OCI-LY7 (cell line): ENCODE results near the gene EEF1A2. TPM values are rescaled to one million over a fixed set of nuclear protein-coding genes. Genes with fewer than 3 reads are reported as not detected.

Experiments
- BruUV-seq: library from RNA; stranded (reverse); fragments of 400-500 nt; replicated peaks from 2 replicates; lab custom pipeline; 2021; lab: Mats Ljungman, UMichigan
- CTCF ChIA-PET: fragments of 300-600 bp; sonication (Branson Sonifier 250); formaldehyde crosslinking; loops from one replicate; lab custom pipeline; 2022; ENCODE audit warnings: antibody characterized with exemption; ENCODE audit not compliant: unreplicated experiment; lab: Charles Lee
- POLR2A ChIA-PET: fragments of 300-600 bp; sonication (Branson Sonifier 250); formaldehyde crosslinking; loops from one replicate; lab custom pipeline; 2022; ENCODE audit warnings: antibody characterized with exemption; lab: Charles Lee
- DNase-seq: peaks from one replicate; pipeline ENCODE4 v3.0.0-alpha.2; 2015; ENCODE audit warnings: low spot score
- H2AFZ ChIP-seq: fragments of 200-600 bp; sonication (generic), shearing (Covaris generic); 2 replicates; pipeline ENCODE4 v1.6.1; 2014; ENCODE audit warnings: mild to moderate bottlenecking, antibody characterized with exemption, low read length, moderate library complexity
- H3K27ac ChIP-seq: fragments of 200-600 bp; sonication (generic); 2 replicates; pipeline ENCODE4 v1.5.1; 2014; ENCODE audit warnings: mixed run types, low read depth, mild to moderate bottlenecking, moderate library complexity, low read length, inconsistent platforms; ENCODE audit not compliant: poor library complexity, severe bottlenecking
- H3K36me3 ChIP-seq: fragments of 200-600 bp; sonication (generic); 2 replicates; pipeline ENCODE4 v1.6.1; 2014; ENCODE audit warnings: mild to moderate bottlenecking, antibody characterized with exemption, low read length, moderate library complexity, mixed read lengths; ENCODE audit not compliant: insufficient read depth
- H3K4me1 ChIP-seq: fragments of 200-600 bp; sonication (generic); 2 replicates; pipeline ENCODE4 v1.5.1; 2014; ENCODE audit warnings: mild to moderate bottlenecking, low read length; ENCODE audit not compliant: insufficient read depth, poor library complexity, severe bottlenecking
- H3K4me2 ChIP-seq: fragments of 200-600 bp; sonication (generic); 2 replicates; pipeline ENCODE4 v1.6.1; 2014; ENCODE audit warnings: mild to moderate bottlenecking, low read length
- H3K4me3 ChIP-seq: fragments of 200-600 bp; sonication (generic); 2 replicates; pipeline ENCODE4 v1.5.1; 2014; ENCODE audit warnings: mild to moderate bottlenecking, low read depth, low read length; ENCODE audit not compliant: poor library complexity, severe bottlenecking
- H3K79me2 ChIP-seq: fragments of 200-600 bp; sonication (generic); 2 replicates; pipeline ENCODE4 v1.6.1; 2016; ENCODE audit warnings: low read depth, mild to moderate bottlenecking, low read length, moderate library complexity, mixed read lengths; ENCODE audit not compliant: insufficient read depth
- H3K9me2 ChIP-seq: fragments of 200-600 bp; sonication (generic); 2 replicates; pipeline ENCODE4 v1.6.1; 2016; ENCODE audit warnings: mild to moderate bottlenecking, low read length, mixed read lengths; ENCODE audit not compliant: insufficient read depth
- H3K9me3 ChIP-seq: fragments of 200-600 bp; sonication (generic); 2 replicates; pipeline ENCODE4 v1.6.1; 2014; ENCODE audit warnings: mild to moderate bottlenecking, mixed run types, low read length, mixed read lengths
- H4K20me1 ChIP-seq: fragments of 200-600 bp; sonication (generic); 2 replicates; pipeline ENCODE4 v1.6.1; 2014; ENCODE audit warnings: mild to moderate bottlenecking, antibody characterized with exemption, low read length, moderate library complexity, mixed read lengths; ENCODE audit not compliant: insufficient read depth
- EZH2phosphoT487 ChIP-seq: fragments of 200-600 bp; sonication (generic); IDR thresholded peaks from 2 replicates; pipeline ENCODE4 v1.6.1; 2018; ENCODE audit warnings: low read depth, borderline replicate concordance, mild to moderate bottlenecking, mixed run types, antibody characterized with exemption, low read length, moderate library complexity, mixed read lengths
- intact Hi-C: fragments of 100-400 bp; cut with micrococcal nuclease; formaldehyde crosslinking; loops from one replicate; pipeline ENCODE4 v1.10.0; 2022; ENCODE audit not compliant: unreplicated experiment
- total RNA-seq, 2 experiments: library from RNA; depleted of rRNA in 1 of 2; stranded (reverse); fragments of >200 nt in 1 of 2; shearing (Covaris generic) in 1 of 2; gene quantifications; 2 replicates each; pipeline ENCODE4 v1.2.3, GENCODE V29; 2014 to 2022
- TF ChIP-seq, protein P1 (sequence below): fragments of 200-600 bp; sonication (generic); conservative IDR thresholded peaks from 2 replicates; pipeline ENCODE4 v1.5.1; 2014; ENCODE audit warnings: mild to moderate bottlenecking, antibody characterized with exemption, low read length, moderate library complexity, mixed read lengths

Gene EEF1A2
- total RNA-seq, 2 experiments from 2014 or later: 0.22 TPM; not detected in 1

DNA sequence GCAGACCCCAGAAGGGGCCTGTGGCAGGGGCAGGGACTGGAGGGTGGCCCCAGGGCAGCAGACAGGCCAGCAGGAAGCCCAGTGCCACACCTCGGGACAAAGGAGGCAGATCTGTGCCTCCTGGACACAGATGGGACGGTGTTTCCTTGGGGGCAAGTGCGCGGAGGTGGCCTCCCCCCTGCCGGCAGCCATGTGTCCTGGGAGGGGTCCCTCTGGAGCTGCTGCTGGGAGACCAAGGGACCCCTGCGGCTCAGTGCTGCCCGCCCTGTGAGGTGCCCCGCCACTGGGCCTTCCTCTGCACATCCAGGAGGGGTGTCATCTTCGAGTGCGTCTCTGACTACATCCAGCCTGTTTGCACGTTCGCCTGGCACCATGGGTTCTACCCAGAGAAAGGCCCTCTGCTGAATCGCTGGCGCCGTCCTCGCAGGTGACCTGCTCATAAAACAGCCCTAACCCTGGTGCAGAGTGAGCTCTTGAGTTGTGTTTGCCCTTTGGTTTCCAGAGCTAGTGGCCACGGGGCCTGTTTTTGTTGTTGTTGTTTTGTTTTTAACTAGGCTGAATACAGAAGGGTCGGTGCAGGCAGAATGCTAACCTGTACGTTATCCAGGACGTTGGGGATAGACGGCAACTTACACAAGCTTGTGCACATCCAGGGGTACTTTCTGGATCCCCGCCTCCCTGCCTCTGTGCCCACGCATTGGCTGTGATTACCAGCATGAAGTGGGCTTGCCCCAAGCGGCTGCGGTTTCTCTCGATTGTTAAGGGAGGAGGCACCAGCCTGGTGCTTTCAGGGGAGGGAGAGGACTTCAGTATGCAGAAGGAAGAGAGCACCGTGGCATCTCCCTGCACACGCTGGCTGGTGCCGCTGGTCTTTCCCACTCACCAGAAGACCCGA is 25.1 kb downstream of the EEF1A2 start:
- ChIA-PET POLR2A (no interaction called here), CTCF (no interaction called here)
- no peak overlapping the region for H3K4me2 ChIP-seq
- H3K36me3 ChIP-seq: no peaks in the 10 kb centered on the region
- no peak for TF ChIP-seq EZH2phosphoT487
- TF ChIP-seq, protein P1, sequence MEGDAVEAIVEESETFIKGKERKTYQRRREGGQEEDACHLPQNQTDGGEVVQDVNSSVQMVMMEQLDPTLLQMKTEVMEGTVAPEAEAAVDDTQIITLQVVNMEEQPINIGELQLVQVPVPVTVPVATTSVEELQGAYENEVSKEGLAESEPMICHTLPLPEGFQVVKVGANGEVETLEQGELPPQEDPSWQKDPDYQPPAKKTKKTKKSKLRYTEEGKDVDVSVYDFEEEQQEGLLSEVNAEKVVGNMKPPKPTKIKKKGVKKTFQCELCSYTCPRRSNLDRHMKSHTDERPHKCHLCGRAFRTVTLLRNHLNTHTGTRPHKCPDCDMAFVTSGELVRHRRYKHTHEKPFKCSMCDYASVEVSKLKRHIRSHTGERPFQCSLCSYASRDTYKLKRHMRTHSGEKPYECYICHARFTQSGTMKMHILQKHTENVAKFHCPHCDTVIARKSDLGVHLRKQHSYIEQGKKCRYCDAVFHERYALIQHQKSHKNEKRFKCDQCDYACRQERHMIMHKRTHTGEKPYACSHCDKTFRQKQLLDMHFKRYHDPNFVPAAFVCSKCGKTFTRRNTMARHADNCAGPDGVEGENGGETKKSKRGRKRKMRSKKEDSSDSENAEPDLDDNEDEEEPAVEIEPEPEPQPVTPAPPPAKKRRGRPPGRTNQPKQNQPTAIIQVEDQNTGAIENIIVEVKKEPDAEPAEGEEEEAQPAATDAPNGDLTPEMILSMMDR: no peak
- H2AFZ ChIP-seq: no peak overlapping the region
- no peaks in the 10 kb centered on the region for H3K9me2 ChIP-seq
- no peaks in the 10 kb centered on the region for H3K4me1 ChIP-seq
- no peaks in the 10 kb centered on the region for H3K9me3 ChIP-seq
- H3K4me3 ChIP-seq: no peak overlapping the region
- H3K27ac ChIP-seq: no peak overlapping the region
- no peak for DNase-seq
- intact Hi-C loops: no loop called here
- H3K79me2 ChIP-seq: no peaks in the 10 kb centered on the region
- BruUV-seq: no TSS peak
- no peaks in the 10 kb centered on the region for H4K20me1 ChIP-seq

DNA sequence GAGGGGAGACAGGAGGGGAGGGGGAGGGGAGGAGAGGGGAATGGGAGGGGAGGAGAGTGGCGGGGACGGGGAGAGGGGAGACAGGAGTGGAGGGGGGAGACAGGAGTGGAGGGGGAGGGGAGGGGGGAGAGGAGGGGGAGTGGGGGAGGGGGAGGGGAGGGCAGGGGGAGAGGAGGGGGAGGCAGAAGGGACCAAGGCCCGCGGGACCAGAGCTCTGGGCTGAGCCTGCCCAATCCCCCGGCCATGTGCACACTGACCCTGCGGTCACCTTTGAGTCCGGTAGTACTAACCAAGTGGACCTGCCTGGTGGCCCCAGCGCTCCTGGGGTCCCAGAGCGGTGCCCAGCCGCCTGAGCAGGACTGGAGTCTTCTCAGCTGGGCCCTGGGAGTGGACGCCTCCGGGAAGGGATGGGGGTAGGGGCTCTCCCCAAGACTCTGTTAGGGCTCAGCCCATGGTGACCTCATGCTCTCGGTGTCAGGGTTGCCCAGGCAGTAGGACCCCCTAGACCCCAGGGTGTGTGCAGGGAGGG is 26.0 kb downstream of the EEF1A2 start:
- no peak overlapping the region for H3K4me2 ChIP-seq
- POLR2A ChIA-PET: no interaction called here
- no peak overlapping the region for H2AFZ ChIP-seq
- H3K27ac ChIP-seq: no peak overlapping the region
- no peak for TF ChIP-seq EZH2phosphoT487
- TF ChIP-seq, protein P1: no peak
- no peaks in the 10 kb centered on the region for H3K9me2 ChIP-seq
- no peaks in the 10 kb centered on the region for H3K9me3 ChIP-seq
- H3K4me3 ChIP-seq: no peak overlapping the region
- no peaks in the 10 kb centered on the region for H3K79me2 ChIP-seq
- no peaks in the 10 kb centered on the region for H4K20me1 ChIP-seq
- H3K4me1 ChIP-seq: no peaks in the 10 kb centered on the region
- CTCF ChIA-PET: no interaction called here
- intact Hi-C loops: no loop called here
- H3K36me3 ChIP-seq: no peaks in the 10 kb centered on the region
- no peak for DNase-seq
- no TSS peak for BruUV-seq
